Stimulated activated naive CD4-positive, alpha-beta T cell (primary cell): ENCODE results near the gene LRRC71.
"Not testable (repeated sequence)": the region's sequence is repeated elsewhere in the genome, so short reads cannot be mapped to it uniquely, and the experiment has no call there.

Experiments
- DNase-seq, 6 experiments: peaks; one replicate each; lab custom pipeline; 2025; lab: John Stamatoyannopoulos, UW

Gene LRRC71

GRCh38 chr1:156905176-156905575, 15.3 kb upstream of the LRRC71 start:
- no peak for DNase-seq

GRCh38 chr1:156905651-156906050, 14.8 kb upstream of the LRRC71 start:
- DNase-seq = no peak

DNA sequence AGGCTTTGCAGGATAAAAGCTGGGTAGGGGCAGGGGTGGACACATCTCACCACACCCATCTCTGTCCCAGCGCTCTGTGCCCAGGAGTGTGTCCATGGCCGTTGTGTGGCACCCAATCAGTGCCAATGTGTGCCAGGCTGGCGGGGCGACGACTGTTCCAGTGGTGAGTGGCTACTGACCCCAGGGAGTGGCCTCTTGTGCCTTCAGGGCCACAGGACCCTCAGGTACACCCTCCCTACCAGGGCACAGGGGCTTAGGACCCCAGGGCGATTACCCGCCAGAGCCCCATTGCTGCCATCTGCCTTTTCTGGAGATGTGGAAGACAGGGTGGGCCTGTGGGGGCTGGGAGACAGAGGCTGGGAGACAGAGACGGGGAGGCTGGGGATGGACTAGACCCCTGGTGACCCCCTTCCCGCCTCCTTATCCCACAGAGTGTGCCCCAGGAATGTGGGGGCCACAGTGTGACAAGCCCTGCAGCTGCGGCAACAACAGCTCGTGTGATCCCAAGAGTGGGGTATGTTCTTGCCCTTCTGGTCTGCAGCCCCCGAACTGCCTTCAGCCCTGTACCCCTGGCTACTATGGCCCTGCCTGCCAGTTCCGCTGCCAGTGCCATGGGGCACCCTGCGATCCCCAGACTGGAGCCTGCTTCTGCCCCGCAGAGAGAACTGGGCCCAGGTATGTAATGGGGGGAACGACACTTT, 14.1 kb upstream of the LRRC71 start:
- DNase-seq = no peak

- no peak for DNase-seq
Observed at GRCh38 chr1:156908541-156908940, 11.9 kb upstream of the LRRC71 start.

GRCh38 chr1:156908955-156909354, 11.5 kb upstream of the LRRC71 start:
- no peak for DNase-seq

- no peak for DNase-seq
Observed at GRCh38 chr1:156909671-156910070, 10.8 kb upstream of the LRRC71 start.

GRCh38 chr1:156910309-156910782, 10.1 kb upstream of the LRRC71 start:
- peak in 5 of 6 experiments; percentile 34 to 65 (median 43) for DNase-seq

- no peak for DNase-seq
Observed at GRCh38 chr1:156911577-156912298, 8.7 kb upstream of the LRRC71 start.

- no peak for DNase-seq
Observed at GRCh38 chr1:156912310-156912709, 8.1 kb upstream of the LRRC71 start.

- DNase-seq = no peak
Observed at GRCh38 chr1:156912861-156913808, 7.3 kb upstream of the LRRC71 start.

GRCh38 chr1:156913809-156914387, 6.5 kb upstream of the LRRC71 start:
- DNase-seq = no peak

DNA sequence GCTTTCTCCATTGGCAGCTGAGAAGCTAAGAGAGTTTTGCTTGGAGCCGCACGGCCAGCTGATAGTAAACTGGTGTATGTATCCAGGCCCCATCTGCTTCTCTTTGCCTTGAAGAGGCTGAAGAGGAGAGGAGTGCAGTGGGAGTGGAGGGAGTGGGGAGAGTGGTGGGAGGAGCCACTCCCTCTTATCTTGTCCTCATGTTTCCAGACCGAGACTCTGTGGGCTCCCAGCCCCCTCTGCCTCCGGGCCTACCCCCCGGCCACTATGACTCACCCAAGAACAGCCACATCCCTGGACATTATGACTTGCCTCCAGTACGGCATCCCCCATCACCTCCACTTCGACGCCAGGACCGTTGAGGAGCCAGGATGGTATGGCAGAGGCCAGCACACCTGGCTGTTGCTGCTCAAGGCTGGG, 6.0 kb upstream of the LRRC71 start:
- no peak for DNase-seq

- DNase-seq = no peak
Observed at GRCh38 chr1:156921053-156921529, 659 bp downstream of the LRRC71 start.

GRCh38 chr1:156922986-156923669, 2.7 kb downstream of the LRRC71 start:
- DNase-seq = no peak

DNA sequence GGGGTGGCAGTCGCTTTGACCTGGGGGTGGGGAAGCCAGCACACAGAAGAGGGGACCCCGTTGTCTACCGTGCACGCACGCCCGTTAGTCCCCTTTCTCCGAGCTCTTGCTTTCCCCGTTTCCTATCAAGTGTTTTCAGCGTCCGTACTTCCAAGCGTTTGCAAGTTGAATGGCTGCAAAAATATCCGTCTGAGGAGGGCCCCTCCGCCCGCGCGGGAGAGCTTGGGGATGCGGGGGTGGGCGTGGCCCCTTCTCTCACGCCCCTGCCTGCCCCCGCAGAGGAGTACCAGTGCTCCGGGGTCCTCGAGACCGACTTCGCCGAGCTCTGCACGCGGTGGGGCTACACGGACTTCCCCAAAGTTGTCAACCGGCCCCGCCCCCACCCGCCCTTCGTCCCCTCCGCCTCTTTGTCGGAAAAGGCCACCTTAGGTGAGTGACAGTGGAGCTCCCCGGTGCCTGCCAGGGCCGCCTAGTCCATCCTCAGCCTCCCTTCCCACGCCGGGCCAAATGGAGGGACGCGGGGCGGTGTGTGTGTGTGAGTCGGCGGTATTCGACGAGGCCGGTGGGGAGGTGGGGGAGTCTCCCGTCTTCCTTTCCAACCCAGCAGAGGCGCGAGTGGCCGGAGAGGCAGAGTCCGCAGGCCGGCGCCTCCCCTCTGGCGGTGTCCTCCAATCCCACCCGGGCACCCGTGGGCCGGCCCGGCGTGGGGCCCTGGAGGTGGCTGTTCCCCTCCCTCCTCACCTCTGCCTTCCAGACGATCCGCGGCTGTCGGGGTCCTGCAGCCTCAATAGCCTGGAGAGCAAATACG, 3.4 kb downstream of the LRRC71 start:
- no peak for DNase-seq

GRCh38 chr1:156924478-156925153, 4.2 kb downstream of the LRRC71 start:
- no peak for DNase-seq

DNA sequence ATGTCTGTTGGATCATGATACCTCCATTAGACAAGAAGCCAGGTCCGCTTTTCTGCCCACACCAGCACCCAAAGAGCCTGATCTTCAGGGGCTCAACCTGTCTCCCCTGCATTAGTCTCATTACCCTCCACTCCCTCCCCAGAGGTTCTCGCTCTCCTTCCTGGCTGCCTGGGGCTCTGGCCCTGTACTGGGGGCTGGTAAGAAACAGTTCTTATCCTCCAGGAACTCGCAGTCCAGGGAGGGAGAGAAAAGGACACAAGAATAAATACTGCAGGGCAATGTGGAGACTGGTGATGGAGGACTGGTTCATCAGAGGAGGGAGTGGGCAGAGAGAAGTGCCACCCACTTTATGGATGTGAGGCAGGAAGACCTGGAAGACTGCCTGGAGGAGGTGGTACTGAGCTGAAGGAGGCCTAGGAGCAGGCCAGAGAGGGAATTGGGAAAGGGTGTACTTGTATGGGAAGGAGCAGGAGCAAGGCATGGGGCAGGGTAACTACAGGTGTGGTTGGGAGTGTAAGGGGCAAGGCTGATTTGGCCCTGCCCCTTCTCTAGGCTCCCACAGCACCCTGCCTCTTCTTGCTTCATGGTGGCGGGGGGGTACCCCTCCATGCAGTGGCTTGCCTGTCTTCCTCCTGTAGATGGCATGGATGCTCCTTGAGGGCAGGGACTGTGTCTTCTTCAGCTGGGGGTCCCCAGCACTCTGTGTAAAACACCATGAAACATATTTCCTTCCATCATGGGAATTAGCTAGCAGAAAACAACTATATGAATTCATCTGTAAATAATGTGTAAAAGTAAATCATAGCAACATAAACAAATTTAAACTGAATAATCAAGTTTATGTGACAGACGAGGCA, 5.0 kb downstream of the LRRC71 start:
- DNase-seq = no peak

GRCh38 chr1:156926175-156926574, 5.7 kb downstream of the LRRC71 start:
- no peak for DNase-seq

- DNase-seq = not testable (repeated sequence)
Observed at GRCh38 chr1:156926695-156927094, 6.3 kb downstream of the LRRC71 start.
